PC-9 (cell line): ENCODE data around the gene ENPP3.

Source experiments
- CTCF ChIP-seq: fragments of 200-600 bp; sonication (generic); conservative IDR thresholded peaks from 2 replicates; pipeline ENCODE4 v1.6.1; 2017; ENCODE audit warnings: mixed run types, antibody characterized with exemption, mild to moderate bottlenecking, moderate library complexity
- EZH2 ChIP-seq: fragments of 200-600 bp; sonication (generic); IDR thresholded peaks from 2 replicates; pipeline ENCODE4 v1.8.0; 2017; ENCODE audit warnings: antibody characterized with exemption, low read depth

- TF ChIP-seq CTCF (no peak), EZH2 (no peak)
Measured at GRCh38 chr6:131643855-131644460, 6.9 kb downstream of the ENPP3 start.
